Testis (tissue), 2 donors: Measurements from ENCODE around the gene BRD4.

Experiments
- POLR2A ChIP-seq: fragments of 450-650 bp; IDR thresholded peaks from one replicate; pipeline ENCODE4 v1.6.1; 2017; ENCODE audit warnings: antibody characterized with exemption, mild to moderate bottlenecking, moderate library complexity
- TF ChIP-seq, protein P1 (sequence below), 3 experiments: fragments of 450-650 bp in 2 of 3; fragments of 200-600 bp in 1 of 3; sonication (generic) in 1 of 3; IDR thresholded peaks; one replicate each; pipeline ENCODE4 v1.5.1; 2016 to 2019; ENCODE audit warnings: antibody characterized with exemption in 3 of 3, mild to moderate bottlenecking in 2 of 3, moderate library complexity in 1 of 3

DNA sequence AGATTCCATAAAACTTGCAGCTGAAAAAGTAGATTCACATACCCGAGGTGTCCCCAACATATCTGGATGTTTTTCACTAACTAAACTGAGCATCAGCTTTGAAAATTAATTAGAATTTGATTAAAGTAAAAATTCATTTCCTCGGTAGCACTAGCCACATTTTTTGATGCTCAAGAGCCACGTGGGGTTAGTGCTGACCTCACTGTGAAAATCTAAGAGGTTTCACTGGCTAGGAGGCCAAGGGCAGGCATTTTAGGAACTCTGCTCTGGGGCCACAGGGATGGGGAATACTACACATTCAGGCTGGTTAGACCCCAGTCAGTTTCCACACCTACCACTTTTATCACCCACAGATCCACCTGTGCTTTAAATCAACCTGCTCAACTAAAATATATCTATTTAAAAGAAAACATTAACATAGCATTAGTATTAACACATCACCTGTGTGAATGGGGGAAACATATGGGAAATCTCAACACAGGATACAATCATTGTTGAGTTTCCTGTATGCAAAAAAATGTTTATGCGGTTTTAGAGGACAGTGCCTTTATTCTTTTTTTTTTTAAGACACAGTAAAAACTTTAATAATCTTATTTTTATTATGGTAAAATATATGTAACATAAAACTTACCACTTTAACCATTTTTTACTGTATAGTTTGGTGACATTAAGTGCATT lies 45.5 kb downstream of the BRD4 start:
- TF ChIP-seq, protein P1, sequence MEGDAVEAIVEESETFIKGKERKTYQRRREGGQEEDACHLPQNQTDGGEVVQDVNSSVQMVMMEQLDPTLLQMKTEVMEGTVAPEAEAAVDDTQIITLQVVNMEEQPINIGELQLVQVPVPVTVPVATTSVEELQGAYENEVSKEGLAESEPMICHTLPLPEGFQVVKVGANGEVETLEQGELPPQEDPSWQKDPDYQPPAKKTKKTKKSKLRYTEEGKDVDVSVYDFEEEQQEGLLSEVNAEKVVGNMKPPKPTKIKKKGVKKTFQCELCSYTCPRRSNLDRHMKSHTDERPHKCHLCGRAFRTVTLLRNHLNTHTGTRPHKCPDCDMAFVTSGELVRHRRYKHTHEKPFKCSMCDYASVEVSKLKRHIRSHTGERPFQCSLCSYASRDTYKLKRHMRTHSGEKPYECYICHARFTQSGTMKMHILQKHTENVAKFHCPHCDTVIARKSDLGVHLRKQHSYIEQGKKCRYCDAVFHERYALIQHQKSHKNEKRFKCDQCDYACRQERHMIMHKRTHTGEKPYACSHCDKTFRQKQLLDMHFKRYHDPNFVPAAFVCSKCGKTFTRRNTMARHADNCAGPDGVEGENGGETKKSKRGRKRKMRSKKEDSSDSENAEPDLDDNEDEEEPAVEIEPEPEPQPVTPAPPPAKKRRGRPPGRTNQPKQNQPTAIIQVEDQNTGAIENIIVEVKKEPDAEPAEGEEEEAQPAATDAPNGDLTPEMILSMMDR (IDR thresholded peaks at IDR 0.05), result no peak
- TF ChIP-seq POLR2A, result no peak
